ENCODE results near the gene ISM1.

ISM1 gene

DNA sequence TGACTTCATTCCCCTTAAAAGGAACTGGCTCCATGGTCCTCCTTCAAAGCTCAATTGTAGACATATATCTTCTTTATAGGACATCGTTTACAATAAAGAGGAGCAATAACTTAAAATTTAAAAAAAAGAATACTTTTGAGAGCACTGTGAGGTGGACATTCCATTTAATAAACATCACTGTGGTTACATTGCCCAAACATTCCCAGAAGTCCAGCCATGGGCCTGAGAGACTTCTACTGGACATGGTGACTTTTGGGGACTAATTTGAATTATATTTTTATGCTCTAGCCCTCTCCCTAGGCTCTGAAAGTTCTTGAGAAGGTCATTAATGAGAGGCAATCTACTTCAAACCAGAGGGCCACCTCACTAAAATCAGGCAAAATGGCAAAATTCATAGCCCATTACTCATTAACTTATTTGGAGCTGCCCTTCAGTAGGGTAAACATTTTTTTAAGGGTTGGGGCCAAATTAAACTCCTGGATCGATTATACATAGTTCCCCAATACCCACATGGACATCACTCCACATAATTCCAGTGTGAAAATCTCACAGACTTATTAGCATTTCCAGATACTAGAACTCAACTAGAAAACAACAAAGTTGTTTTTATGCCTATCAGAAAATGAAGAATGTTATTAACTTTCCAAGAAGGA is 17.1 kb downstream of the ISM1 start:
- no peaks in the 10 kb centered on the region for H3K27me3 ChIP-seq (ENCODE audit: insufficient read depth, low read length, poor library complexity)
- ATAC-seq (ENCODE audit: insufficient read depth, low read depth) (no peak), DNase-seq (no peak)
- no peak overlapping the region for H3K9ac ChIP-seq (ENCODE audit: low read depth, low read length)
- no peak overlapping the region for H3K27ac ChIP-seq (ENCODE audit: low read length)
- no peak overlapping the region for H3K4me2 ChIP-seq (ENCODE audit: insufficient read depth, low read length)
- no peak for TF ChIP-seq EZH2 (IDR thresholded peaks at IDR 0.05; ENCODE audit: borderline replicate concordance, low read depth, low read length, severe bottlenecking)
- TF ChIP-seq, protein P1, sequence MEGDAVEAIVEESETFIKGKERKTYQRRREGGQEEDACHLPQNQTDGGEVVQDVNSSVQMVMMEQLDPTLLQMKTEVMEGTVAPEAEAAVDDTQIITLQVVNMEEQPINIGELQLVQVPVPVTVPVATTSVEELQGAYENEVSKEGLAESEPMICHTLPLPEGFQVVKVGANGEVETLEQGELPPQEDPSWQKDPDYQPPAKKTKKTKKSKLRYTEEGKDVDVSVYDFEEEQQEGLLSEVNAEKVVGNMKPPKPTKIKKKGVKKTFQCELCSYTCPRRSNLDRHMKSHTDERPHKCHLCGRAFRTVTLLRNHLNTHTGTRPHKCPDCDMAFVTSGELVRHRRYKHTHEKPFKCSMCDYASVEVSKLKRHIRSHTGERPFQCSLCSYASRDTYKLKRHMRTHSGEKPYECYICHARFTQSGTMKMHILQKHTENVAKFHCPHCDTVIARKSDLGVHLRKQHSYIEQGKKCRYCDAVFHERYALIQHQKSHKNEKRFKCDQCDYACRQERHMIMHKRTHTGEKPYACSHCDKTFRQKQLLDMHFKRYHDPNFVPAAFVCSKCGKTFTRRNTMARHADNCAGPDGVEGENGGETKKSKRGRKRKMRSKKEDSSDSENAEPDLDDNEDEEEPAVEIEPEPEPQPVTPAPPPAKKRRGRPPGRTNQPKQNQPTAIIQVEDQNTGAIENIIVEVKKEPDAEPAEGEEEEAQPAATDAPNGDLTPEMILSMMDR (IDR thresholded peaks at IDR 0.05; ENCODE audit: borderline replicate concordance, extremely low read depth, low read length, poor library complexity, severe bottlenecking) = no peak
- peaks cover 3% of the 10 kb centered on the region; the same call in 1 of the 2 replicates for H3K36me3 ChIP-seq (ENCODE audit: insufficient read depth, low read length)
- H3K9me3 ChIP-seq (ENCODE audit: insufficient read depth, low read length, severe bottlenecking) = no peaks in the 10 kb centered on the region
- H3K4me1 ChIP-seq (ENCODE audit: insufficient read depth, low read length) = no peaks in the 10 kb centered on the region
- H4K20me1 ChIP-seq (ENCODE audit: insufficient read depth, low read length) = no peaks in the 10 kb centered on the region
- H2AFZ ChIP-seq (ENCODE audit: low read depth, low read length) = no peak overlapping the region
- H3K4me3 ChIP-seq (ENCODE audit: low read depth in 1 of 2, low read length in 2 of 2) = no peak overlapping the region
- peaks cover 17% of the 10 kb centered on the region for H3K79me2 ChIP-seq (ENCODE audit: insufficient read depth, low read length)

DNA sequence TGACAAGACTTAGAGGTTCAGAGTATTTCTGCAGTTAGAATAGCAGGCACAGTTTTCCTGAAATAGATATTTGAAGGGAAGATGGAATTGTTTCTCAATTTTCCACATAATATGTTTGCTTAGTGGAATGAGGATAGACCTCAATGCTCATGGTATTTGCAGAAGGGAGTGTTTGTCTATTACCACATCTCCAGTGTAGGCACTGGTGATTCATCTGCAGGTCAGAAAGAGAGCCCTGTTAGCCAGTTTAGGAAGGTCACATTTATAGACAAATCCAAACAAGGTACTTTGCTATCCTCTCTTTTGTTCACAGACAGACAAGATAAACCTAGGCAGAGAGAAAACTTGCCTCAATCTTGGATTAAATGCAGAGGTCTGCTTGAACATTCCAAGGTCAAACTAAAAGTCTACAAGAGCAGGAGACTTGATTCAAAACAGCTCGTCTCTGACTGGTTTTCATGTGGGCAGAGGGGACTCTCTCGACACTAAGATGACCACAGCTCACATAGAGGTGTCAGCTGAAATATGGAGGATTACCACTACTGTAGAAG is 22.8 kb downstream of the ISM1 start:
- Histone ChIP-seq H3K36me3 (ENCODE audit: insufficient read depth, low read length) (peaks cover 3% of the 10 kb centered on the region; the same call in 1 of the 2 replicates), H3K4me1 (ENCODE audit: insufficient read depth, low read length) (peaks cover 35% of the 10 kb centered on the region), H3K9ac (ENCODE audit: low read depth, low read length) (no peak overlapping the region), H2AFZ (ENCODE audit: low read depth, low read length) (no peak overlapping the region), H3K27me3 (ENCODE audit: insufficient read depth, low read length, poor library complexity) (no peaks in the 10 kb centered on the region), H3K4me3 (ENCODE audit: low read depth in 1 of 2, low read length in 2 of 2) (no peak overlapping the region), H3K9me3 (ENCODE audit: insufficient read depth, low read length, severe bottlenecking) (no peaks in the 10 kb centered on the region), H3K4me2 (ENCODE audit: insufficient read depth, low read length) (no peak overlapping the region), H4K20me1 (ENCODE audit: insufficient read depth, low read length) (no peaks in the 10 kb centered on the region), H3K79me2 (ENCODE audit: insufficient read depth, low read length) (0 out of 2 replicates have a peak, but pooled peaks cover 2% of the 10 kb centered on the region), H3K27ac (ENCODE audit: low read length) (no peak overlapping the region)
- ATAC-seq (ENCODE audit: insufficient read depth, low read depth) (no peak), DNase-seq (no peak)
- TF ChIP-seq, protein P1 (IDR thresholded peaks at IDR 0.05; ENCODE audit: borderline replicate concordance, extremely low read depth, low read length, poor library complexity, severe bottlenecking) = no peak
- no peak for TF ChIP-seq EZH2 (IDR thresholded peaks at IDR 0.05; ENCODE audit: borderline replicate concordance, low read depth, low read length, severe bottlenecking)

DNA sequence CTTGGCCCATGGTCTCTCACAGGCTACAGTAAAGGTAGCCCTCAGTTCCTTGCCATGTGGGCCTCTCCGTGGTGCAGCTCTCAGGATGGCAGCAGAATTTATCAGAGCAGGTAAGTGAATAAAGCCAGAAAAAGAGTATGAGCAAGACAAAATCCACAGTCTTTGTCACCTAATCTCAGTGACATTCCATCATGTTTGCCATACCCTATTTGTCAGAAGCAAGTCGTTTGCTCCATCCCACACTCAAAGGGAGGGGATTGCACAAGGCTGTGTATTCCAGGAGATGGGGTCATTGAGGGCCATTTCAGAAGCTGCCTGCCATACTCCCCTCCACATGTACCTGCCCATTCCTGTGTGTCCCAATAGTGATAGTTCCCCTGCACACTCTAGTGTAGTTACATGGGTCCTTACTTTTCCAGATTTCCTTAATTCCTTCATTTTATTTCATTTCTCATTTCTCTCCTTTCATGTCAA is 24.2 kb downstream of the ISM1 start:
- peaks cover 5% of the 10 kb centered on the region; the same call in 1 of the 2 replicates for H3K79me2 ChIP-seq (ENCODE audit: insufficient read depth, low read length)
- H3K9ac ChIP-seq (ENCODE audit: low read depth, low read length) = no peak overlapping the region
- no peaks in the 10 kb centered on the region for H4K20me1 ChIP-seq (ENCODE audit: insufficient read depth, low read length)
- DNase-seq (no peak), ATAC-seq (ENCODE audit: insufficient read depth, low read depth) (no peak)
- no peaks in the 10 kb centered on the region for H3K27me3 ChIP-seq (ENCODE audit: insufficient read depth, low read length, poor library complexity)
- peaks cover 49% of the 10 kb centered on the region for H3K4me1 ChIP-seq (ENCODE audit: insufficient read depth, low read length)
- no peak overlapping the region for H2AFZ ChIP-seq (ENCODE audit: low read depth, low read length)
- no peaks in the 10 kb centered on the region for H3K9me3 ChIP-seq (ENCODE audit: insufficient read depth, low read length, severe bottlenecking)
- H3K36me3 ChIP-seq (ENCODE audit: insufficient read depth, low read length) = peaks cover 3% of the 10 kb centered on the region; the same call in 1 of the 2 replicates
- no peak for TF ChIP-seq EZH2 (IDR thresholded peaks at IDR 0.05; ENCODE audit: borderline replicate concordance, low read depth, low read length, severe bottlenecking)
- TF ChIP-seq, protein P1 (IDR thresholded peaks at IDR 0.05; ENCODE audit: borderline replicate concordance, extremely low read depth, low read length, poor library complexity, severe bottlenecking) = no peak
- H3K4me2 ChIP-seq (ENCODE audit: insufficient read depth, low read length) = no peak overlapping the region
- no peak overlapping the region for H3K4me3 ChIP-seq (ENCODE audit: low read depth in 1 of 2, low read length in 2 of 2)
- H3K27ac ChIP-seq (ENCODE audit: low read length) = peak overlapping the region; percentile 22; the same call in 1 of the 2 replicates
